GM19455 (cell line): ENCODE data around the gene CCDC183.
"Not testable (repeated sequence)": the region's sequence is repeated elsewhere in the genome, so short reads cannot be mapped to it uniquely, and the experiment has no call there.

Experiments
- ATAC-seq: cut with Tn5 transposase; IDR thresholded peaks from one replicate; pipeline ENCODE4 v1.9.1; 2021; ENCODE audit not compliant: unreplicated experiment

Gene CCDC183

DNA sequence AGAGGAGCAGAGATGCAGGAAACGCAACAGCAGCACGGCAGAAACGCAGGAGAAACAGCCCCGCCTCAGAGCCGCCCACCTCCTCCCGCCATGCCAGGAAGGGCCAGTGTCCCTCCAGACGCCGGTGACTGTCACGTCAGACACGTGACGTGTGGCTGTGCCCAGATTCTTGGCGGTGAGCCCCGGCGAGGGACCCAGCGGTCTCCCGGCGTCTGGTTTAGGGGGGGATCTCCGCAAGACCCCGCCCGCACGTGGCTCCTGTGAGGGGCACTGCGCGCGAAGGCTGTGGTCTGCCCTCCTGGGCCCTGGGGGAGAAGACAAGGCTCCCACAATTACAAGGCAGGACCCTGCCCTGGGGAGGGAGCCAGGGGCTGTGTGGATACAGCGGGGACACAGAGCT lies 35.7 kb upstream of the CCDC183 start:
- no peak for ATAC-seq

DNA sequence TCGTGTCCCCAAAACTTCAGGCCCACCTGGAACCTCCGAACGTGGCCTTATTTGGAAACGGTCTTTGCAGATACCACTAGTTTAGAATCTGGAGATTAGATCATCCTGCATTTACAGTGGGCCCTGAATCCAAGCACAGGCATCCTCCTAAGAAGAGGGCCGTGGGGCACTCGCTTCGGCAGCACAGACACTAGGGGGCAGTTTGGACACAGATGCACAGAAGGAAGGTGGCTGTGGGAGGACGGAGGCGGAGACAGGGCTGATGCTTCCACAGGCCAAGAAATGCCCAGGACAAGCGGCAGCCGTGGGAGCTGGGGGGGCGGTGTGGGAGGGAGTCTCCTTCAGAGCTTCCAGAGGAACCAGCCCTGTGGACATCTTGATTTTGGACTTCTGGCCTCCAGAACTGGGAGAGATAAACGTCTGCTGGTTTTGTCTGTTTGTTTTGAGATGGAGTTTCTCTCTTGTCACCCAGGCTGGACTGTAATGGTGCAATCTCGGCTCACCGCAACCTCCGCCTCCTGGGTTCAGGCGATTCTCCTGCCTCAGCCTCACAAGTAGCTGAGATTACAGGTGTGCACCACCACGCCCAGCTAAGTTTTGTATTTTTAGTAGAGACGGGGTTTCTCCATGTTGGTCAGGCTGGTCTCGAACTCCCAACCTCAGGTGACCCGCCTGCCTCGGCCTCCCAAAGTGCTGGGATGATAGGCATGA lies 35.1 kb upstream of the CCDC183 start:
- ATAC-seq = not testable (repeated sequence)

DNA sequence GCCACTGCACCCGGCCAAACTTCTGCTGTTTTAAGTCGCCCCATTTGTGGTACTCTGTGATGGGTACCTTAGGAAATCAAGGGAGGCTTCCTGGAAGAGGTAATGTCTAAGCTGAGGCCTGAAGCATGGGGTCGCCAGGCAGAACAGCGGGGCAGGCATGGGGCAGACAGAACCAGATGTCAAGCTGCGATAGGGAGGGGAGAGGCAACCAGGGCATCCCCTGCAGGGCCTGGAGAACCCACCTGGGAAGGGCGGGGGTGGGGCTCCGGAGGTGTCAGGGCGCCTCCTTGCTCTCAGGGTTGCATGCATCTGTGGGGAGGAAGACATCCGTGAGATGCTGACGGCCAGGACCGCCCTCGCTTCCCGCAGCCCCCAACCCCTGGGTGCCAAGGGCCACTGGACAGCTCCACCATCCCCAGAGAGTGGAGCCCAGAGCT lies 34.6 kb upstream of the CCDC183 start:
- ATAC-seq = no peak

DNA sequence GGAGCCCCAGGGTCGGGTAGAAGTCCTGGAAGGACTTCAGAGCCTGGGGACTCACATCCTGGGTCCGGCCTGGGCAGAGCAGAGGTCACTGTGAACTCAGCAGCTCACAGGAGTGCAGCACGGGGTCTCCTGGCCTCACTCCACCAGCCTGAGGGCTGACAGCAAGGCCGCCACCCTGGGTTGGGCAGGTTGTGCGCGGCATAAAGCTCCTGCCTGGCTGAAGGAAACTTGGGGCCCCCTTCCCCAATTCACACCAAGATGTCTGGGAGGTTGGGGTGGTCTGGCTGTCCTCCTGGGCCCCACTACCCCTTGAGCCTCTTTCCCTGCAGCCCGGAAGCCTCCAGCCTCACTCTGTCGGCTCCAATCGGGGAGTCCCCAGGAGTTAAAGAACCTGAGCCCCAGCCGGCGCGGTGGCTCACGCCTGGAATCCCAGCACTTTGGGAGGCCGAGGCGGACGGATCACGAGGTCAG lies 33.9 kb upstream of the CCDC183 start:
- ATAC-seq = no peak

DNA sequence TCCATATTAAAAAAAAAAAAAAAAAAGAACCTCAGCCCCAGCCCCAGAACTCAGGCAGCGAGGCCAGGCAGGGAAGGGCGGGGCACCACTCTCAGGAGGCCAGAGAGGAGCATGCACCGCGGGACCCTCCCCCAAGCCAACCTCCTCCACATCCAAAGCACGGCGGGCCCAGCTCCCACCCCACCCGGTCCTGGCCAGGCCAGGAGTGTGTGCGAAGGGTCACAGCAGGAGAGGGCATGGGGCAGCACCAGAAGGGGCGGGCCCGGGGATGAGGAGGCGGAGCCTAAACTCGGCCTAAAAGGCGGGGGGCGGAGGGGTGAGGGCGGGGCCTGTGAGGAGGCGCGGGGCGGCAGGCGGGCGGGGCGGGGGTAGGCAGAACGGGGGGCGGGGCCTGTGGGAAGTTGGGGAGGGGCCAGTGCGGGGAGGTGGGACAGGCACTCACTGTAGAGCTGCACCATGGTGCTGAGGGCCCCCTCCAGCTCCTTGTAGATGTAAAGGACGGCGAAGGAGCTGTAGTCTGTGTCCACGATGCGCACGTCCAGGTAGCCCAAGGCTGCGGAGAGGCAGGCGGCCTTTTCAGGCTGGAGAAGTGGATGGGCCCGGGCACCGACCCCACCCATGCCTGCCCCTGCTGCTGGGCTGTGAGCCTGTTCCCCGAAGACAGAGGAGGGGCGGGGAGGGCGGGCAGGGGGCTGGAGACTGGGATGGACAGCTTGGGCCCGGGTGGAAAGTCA lies 33.1 kb upstream of the CCDC183 start:
- ATAC-seq = no peak

DNA sequence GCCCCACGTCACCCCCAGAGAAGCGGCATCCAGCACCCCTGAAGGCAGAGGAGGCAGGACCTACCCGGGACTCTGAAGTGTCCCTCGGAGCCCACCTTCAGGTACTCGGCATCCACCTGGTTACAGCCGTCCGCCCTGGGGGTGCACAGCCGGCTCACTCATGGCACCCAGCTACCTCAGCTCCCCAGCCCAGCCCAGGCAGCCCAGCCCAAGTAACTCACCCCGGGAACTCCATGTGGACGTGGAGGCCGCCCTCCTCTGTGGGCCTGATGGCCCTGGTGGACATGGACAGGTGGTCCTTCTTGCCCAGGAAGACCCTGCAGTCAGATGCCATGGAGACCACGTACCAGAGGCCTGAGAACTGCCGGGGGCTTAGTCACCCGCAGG lies 32.5 kb upstream of the CCDC183 start:
- no peak for ATAC-seq

DNA sequence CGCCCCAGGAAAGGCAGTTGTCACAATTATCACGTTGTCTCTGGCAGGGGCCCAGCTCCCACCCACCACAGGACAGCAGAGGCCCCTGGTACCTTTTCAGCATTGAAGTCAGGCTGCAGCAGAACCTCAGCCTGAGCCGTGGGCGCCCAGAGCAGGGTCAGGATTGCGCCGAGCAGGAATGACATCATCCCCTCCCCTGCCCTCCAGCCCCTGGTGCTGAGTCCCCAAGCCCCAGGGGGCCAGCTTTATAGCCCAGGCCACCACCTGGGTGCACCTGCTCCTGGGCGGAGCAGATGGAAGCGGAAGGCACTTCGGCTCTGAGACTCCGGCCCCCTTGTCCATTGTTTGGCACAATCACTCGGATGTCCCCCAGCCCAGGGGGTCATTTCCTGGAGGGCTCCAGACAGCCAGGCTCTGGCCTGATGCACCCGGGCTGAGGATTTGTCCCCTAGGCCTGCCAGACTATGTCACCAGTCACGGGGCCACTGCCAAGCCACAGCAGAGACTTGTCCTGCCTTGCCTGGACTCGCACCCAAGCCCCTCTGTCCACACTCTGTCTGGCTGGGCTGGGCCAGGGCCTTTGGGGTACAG lies 31.7 kb upstream of the CCDC183 start, which contains the start of gene LCN15:
TSS of gene LCN15 (minus strand) at position 218 of the 591 bp plus-strand sequence. CDS start at position 188, 30 bp downstream.
- ATAC-seq = no peak

DNA sequence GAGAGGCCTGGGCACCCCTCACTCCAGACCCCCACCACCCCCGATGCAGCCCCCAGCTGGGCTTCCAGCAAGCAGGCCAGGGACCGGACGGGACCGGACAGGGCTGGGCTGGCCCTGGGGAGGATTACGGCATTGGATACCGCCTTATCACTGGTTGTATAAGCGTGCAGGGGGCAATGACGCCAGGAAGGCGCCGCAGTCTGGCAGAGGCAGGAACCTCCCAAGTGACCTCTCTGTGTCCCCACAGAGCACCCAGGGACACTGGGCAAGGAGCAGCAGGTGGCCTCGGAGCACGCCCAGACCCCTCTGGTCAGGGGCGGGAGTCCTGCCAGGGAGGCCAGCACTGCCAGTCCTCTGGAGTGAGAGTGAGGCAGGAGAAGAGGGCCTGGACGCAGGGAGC lies 31.1 kb upstream of the CCDC183 start:
- no peak for ATAC-seq

DNA sequence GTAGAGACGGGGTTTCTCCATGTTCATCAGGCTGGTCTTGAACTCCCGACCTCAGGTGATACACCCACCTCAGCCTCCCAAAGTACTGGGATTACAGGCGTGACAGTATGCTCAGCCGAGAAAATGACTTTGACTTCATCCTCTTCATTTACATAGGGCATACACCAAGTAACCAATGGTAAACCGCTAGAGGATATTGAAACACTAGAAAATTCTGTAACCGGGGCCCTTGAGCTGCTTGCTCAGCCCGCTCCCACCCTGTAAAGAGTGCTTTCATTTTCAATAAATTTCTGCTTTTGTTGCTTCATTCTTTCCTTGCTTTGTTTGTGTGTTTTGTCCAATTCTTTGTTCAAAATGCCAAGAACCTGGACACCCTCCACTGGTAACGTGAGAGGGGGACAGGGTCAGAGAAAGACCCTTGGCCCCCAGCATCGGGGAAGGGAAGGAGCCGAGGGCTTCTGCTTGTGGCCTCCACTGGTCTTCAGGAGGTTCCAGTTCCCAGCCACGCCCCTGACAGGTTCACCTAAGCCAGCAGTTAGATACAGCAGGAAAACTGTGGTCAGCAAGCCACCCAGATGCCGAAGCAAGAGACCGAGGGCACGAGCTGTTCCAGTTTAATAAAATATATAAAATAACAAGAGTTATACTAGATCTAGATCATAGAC lies 30.3 kb upstream of the CCDC183 start:
- not testable (repeated sequence) for ATAC-seq

DNA sequence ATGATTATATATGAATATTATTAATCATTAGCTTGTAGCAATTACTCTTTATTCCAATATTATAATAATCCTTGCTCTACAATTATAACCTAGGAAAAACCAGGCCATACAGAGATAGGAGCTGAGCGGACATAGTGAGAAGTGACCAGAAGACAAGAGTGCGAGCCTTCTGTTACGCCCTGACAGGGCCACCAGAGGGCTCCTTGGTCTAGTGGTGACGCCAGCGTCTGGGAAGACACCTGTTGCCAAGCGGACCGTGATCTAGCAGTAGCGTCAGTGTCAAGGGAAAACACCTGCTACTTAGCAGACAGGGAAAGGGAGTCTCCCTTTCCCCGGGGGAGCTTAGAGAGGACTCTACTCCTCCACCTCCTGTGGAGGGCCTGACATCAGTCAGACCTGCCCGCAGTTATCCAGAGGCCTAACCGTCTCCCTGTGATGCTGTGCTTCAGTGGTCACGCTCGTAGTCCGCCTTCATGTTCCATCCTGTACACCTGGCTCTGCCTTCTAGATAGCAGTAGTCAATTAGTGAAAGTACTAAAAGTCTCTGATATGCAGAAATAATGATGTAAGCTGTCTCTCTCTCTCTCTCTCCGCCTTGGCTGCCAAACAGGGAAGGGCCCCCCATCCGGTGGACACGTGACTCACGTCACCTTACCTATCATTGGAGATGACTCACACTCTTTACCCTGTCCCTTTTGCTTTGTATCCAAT lies 29.6 kb upstream of the CCDC183 start:
- not testable (repeated sequence) for ATAC-seq

DNA sequence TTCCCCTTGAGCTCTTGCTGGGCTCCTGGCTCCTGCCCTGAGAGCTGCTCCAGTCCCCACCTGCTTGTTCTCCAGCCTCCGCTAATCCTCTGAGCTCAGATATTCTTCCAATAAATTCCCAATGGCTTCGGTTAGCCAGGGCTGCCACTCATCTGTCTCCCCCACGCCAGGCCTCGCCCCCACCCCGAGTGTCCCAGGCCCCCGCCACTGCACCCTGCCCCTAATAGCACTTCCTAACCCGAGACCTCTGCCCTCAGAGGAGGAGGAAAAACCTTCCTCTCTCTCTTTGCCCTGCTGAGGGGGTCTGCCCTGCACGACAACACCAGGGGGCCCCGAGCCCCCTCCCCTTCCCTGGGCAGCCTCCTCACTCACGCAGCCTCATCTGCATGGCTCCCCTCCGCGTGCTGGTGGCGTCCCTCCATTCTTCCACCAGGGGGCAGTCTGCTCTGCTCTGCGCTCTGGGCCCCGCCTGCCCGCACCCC lies 26.4 kb upstream of the CCDC183 start:
- ATAC-seq = no peak

DNA sequence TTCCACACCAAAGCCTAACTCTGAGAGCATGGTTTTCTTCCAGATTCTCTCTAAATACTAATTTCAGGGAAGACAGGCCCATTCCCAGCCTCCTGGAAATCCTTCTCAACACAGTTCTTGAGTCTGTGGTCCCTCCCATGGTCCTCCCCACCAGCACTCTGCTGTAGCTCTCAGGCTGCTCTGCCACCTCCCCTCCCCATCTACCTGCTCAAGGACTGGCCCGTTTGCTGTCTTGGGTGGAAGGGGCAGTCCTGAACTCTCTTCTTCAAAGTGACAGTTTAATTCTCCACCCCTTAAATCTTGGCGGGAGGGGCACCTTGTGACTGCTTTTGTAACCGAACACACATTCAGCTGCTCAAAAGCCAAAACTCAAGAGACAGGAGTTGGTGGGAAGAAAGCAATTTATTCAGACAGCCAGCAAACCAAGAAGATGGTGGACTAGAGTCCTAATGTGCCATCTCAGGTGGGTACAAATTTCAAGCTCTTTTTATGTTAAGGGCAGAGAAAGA lies 24.2 kb upstream of the CCDC183 start:
- no peak for ATAC-seq

DNA sequence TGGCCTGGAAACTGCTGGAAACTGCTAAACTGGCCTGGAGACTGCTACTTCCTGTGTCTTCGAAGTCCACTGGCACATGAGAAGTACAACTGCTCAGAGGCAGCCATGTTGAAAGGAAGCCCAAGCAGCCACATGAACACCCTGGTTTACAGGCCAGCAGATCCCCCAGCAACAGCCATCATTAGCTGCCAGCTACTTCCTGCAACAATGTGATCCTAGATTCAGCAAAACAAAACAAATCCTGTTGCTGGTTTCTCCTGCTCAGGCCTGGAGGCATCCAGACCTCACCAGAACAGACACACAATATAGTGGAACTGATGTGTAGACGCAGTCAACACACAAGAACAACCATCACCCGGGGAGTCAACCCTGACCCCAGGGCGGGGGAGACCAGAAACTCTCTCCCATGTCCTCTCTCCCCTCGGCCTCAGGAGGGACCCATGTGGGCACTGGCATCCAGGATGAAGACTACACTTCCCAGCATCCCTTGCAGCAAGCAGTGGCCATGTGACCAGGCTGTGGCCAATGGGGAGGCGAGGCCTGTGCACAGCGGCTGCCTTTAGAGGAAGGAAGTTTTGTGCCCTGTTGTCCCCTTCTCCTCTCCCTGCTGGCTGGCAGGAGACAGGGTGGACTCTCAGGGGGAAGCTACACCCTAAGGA lies 22.6 kb upstream of the CCDC183 start:
- ATAC-seq = no peak

DNA sequence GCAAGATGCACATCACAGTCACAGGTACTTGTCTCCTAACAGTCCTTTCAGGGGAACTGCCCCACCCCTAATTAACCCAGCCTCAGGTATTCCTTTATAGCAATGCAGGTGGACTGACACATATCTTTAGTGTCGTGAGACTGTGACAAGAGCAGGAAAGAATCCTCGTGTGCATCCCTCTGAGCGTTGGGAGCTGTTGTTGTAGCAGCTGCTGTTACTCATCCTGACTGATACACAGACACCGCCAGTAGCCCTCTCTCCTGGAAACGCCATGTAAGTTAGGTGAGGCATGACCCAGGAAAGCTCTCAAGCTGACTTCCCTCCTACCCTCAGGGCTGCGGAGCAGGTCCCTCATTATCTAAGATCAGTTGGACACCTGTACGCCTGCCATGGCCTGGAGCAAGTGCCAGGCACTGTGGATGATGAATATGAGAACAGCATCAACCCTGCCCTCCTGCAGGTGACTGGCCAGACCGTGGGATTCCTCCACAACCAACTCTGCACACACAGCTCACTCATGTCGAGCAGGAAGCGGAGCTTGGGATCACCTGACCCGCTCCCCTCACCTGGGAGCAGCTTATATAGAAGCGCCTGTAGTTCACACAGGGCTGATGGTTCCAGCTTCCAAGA lies 21.6 kb upstream of the CCDC183 start:
- no peak for ATAC-seq

DNA sequence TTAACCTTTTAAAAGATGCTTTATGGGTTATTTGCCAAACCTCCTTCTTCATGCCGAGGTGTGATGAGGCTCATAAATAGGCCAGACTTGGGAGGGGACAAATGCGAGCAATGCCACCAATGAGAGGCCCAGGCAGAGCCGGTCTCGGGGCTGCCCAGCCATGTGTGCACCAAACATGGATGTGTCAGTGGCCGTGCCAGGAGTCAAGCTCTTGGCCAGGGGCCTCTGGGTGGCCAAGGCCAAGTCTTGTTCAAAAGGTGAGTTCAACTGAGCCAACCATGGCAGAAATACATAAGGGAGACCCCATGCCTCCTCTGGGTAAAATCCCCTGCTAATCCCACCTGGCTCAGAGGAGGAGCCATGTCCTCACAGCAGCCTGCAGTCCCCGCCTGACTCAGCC lies 20.9 kb upstream of the CCDC183 start:
- no peak for ATAC-seq

DNA sequence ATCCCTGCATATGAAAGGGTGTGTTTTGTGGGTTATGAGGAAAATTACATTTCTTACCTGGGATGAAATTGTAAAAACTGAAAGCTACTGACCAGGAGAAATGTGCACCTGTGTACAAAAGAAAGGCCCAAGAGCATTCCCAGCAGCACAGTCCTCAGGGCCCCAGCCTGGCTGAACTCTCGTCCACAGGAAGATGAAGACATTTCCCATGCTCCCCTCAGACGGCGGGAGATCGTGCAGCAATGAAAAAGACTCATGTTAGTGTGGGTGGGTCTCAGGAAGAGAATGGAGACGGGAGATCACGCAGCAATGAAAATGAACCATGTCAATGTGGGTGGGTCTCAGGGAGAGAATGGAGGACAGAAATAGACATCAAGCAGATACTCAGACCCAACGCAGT lies 19.2 kb upstream of the CCDC183 start:
- no peak for ATAC-seq

DNA sequence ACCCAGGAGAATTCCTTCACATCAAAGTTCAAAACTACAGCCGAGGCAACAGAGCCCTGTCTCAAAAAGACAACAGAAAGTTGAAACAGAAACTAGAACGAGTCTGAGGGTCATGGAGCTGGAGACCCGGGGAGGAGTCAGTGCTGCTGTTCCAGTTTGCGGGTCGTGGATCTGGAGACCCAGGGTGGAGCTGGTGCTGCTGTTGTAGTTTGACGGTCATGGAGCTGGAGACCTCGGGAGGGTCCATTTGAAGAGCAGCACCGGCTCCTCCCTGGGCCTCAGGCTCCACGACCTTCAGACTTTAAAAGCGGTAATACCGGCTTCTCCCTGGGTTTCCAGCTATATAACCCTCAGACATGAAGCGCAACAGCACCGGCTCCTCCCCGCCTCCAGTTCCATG lies 18.8 kb upstream of the CCDC183 start:
- no peak for ATAC-seq

DNA sequence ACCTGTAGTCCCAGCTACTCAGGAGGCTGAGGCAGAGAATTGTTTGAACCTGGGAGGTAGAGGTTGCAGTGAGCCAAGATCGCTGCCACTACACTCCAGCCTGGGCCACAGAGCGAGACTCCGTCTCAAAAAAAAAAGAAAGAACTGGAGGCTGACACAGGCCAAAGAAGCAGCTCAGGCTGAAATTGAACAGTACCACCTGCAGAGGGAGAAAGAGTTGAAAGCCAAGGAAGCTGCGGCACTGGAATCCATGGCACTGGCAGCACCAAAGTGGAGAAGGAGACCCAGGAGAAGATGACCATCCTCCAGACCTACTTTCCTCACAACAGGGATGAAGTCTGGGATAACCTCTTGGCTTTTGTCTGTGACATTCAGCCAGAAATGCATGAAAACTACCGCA lies 16.3 kb upstream of the CCDC183 start:
- no peak for ATAC-seq

DNA sequence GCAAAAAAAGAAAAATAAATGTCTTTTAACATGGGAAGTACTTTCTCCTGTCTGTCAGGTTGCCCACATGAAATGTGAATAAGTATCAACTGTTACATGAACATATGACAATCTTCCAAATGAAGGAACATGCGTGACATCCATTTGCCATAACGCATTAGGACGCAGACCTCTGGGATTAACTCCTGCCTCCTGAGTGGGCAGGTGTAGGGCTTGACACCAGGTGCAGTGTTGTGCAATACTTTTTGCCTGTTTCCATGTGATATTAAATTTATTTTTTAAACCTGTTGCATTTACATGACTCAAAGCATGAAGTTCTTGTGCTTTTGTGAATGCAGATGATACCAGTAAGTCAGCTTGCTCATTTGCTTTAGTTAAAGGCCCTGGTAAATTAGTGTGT lies 13.7 kb upstream of the CCDC183 start:
- ATAC-seq = no peak
